ENCODE measurements around the gene PRDM7. TPM values are rescaled to one million over a fixed set of nuclear protein-coding genes. Genes with fewer than 3 reads are reported as not detected.

Gene PRDM7
- total and polyA plus RNA-seq, 9 of the 15 experiments (the other 6 are each of a cell fraction or from before 2014, with no cell fraction given): not detected

GRCh38 chr16:90081606-90081970 lies 4.5 kb upstream of the PRDM7 start:
- POLR2A ChIA-PET: interaction anchor here (0.8 to 1.6 kb wide), 3 partner anchors 10 to 206 kb away, joined by 3 to 5 read pairs (median 4); no protein-coding TSS in a partner anchor
- CTCF ChIA-PET (ENCODE audit: low intra/inter-chr PET ratio): interaction anchor here (1.4 kb wide), 1 partner anchor 15 kb away, joined by 6 read pairs; no protein-coding TSS in a partner anchor
- Histone ChIP-seq H3K36me3 (ENCODE audit: control insufficient read depth, insufficient read depth, low read length) (no peaks in the 10 kb centered on the region), H3K9me1 (ENCODE audit: control insufficient read depth, insufficient read depth, low read length) (no peaks in the 10 kb centered on the region), H3K9ac (ENCODE audit: insufficient read depth in 1 of 2, low read depth in 2 of 2, low read length in 2 of 2) (peak overlapping the region; percentile 84 to 85; a peak in 2 of 4 replicates), H4K20me1 (replicated peaks; ENCODE audit: control insufficient read depth, insufficient read depth, low read length) (no peaks in the 10 kb centered on the region), H3K9me3 (replicated peaks; ENCODE audit: control insufficient read depth, insufficient read depth, low read depth, low read length) (no peaks in the 10 kb centered on the region), H3K27ac (ENCODE audit: extremely low read depth, low read depth, low read length) (no peak overlapping the region), H3K4me2 (ENCODE audit: insufficient read depth, low read length) (peak overlapping the region; percentile 88), H3K4me1 (replicated peaks in 1 of 2; ENCODE audit: control insufficient read depth in 2 of 2, insufficient read depth in 2 of 2, low read length in 2 of 2) (peaks cover 11 to 27% of the 10 kb centered on the region in 2 experiments), H2AFZ (ENCODE audit: low read depth, low read length) (peak overlapping the region; percentile 97), H3K4me3 (no peak overlapping the region), H3K79me2 (ENCODE audit: control insufficient read depth, insufficient read depth, low read length) (no peaks in the 10 kb centered on the region), H3K27me3 (ENCODE audit: control insufficient read depth in 2 of 2, insufficient read depth in 2 of 2, low read length in 2 of 2) (no peaks in the 10 kb centered on the region)
- no peak for ATAC-seq
- BruUV-seq (replicated peaks): no TSS peak
- FAIRE-seq: no peak
- 7% methylated on average over 7 of the region's 7 CpGs for WGBS (ENCODE audit: insufficient coverage, low coverage, missing lambda C conversion rate)
- DNase-seq (ENCODE audit: extremely low read depth in 1 of 4, low spot score in 3 of 4): no peak
- TF ChIP-seq ZNF766 (CRISPR knock-in tag; conservative IDR thresholded peaks at IDR 0.05) (0 out of 2 replicates have a peak, but pooled peaks have one; percentile 3), CREBBP (IDR thresholded peaks at IDR 0.05; ENCODE audit: low read depth, low read length) (no peak)
- intact Hi-C loops (cut with micrococcal nuclease): no loop called here
- in situ Hi-C loops (cut with MboI): no loop called here

GRCh38 chr16:90078579-90078895 lies 1.4 kb upstream of the PRDM7 start:
- TF ChIP-seq MLLT1 (IDR thresholded peaks at IDR 0.05) (no peak), PML (IDR thresholded peaks at IDR 0.05; ENCODE audit: low read length) (no peak), STAG1 (CRISPR knock-in tag; IDR thresholded peaks at IDR 0.05; ENCODE audit: borderline replicate concordance) (no peak)
- Histone ChIP-seq H3K79me2 (ENCODE audit: control insufficient read depth, insufficient read depth, low read length) (no peaks in the 10 kb centered on the region), H4K20me1 (replicated peaks; ENCODE audit: control insufficient read depth, insufficient read depth, low read length) (no peaks in the 10 kb centered on the region), H3K4me3 (no peak overlapping the region), H3K9me1 (ENCODE audit: control insufficient read depth, insufficient read depth, low read length) (no peaks in the 10 kb centered on the region), H3K4me2 (ENCODE audit: insufficient read depth, low read length) (peak overlapping the region; percentile 86), H3K4me1 (replicated peaks in 1 of 2; ENCODE audit: control insufficient read depth in 2 of 2, insufficient read depth in 2 of 2, low read length in 2 of 2) (peaks cover 11 to 27% of the 10 kb centered on the region in 2 experiments), H3K27me3 (ENCODE audit: control insufficient read depth in 2 of 2, insufficient read depth in 2 of 2, low read length in 2 of 2) (no peaks in the 10 kb centered on the region), H3K9me3 (replicated peaks; ENCODE audit: control insufficient read depth, insufficient read depth, low read depth, low read length) (no peaks in the 10 kb centered on the region), H3K27ac (ENCODE audit: extremely low read depth, low read depth, low read length) (no peak overlapping the region), H3K9ac (ENCODE audit: insufficient read depth in 1 of 2, low read depth in 2 of 2, low read length in 2 of 2) (peak overlapping the region in 1 of 2 experiments; percentile 89; a peak in 3 of 4 replicates), H2AFZ (ENCODE audit: low read depth, low read length) (peak overlapping the region; percentile 97), H3K36me3 (ENCODE audit: control insufficient read depth, insufficient read depth, low read length) (no peaks in the 10 kb centered on the region)
- 49% methylated on average over 6 of the region's 6 CpGs for WGBS (ENCODE audit: insufficient coverage, low coverage, missing lambda C conversion rate)
- DNase-seq (ENCODE audit: extremely low read depth in 1 of 4, low spot score in 3 of 4): no peak
- no peak for FAIRE-seq
- POLR2A ChIA-PET: interaction anchor here (0.7 kb wide), 1 partner anchor 93 kb away, joined by 3 read pairs; no protein-coding TSS in a partner anchor
- no TSS peak for BruUV-seq (replicated peaks)
- in situ Hi-C loops (cut with MboI): no loop called here
- no peak for ATAC-seq
- CTCF ChIA-PET (ENCODE audit: low intra/inter-chr PET ratio): no interaction called here
- intact Hi-C loops (cut with micrococcal nuclease): loop anchor here (5.0 kb wide), 1 partner anchor 151 kb away; no protein-coding TSS in a partner anchor

All from K562 (cell line).